ENCODE data around the gene CAMK2B.
A peak's percentile ranks its signal among the peaks of the same experiment; 100 is the strongest.

The CAMK2B gene

GRCh38 chr7:44277391-44277790 lies 48.0 kb downstream of the CAMK2B start:
- ATAC-seq (replicated peaks) (no peak), DNase-seq (no peak)
- Mint-ChIP-seq H3K4me1 (ENCODE audit: low read depth in 2 of 2) (no peaks in the 10 kb centered on the region), H3K27me3 (peaks cover 8 to 28% of the 10 kb centered on the region in 2 donors), H3K4me3 (no peak overlapping the region), H3K9me3 (no peaks in the 10 kb centered on the region), H3K36me3 (ENCODE audit: insufficient read depth) (no peaks in the 10 kb centered on the region), H3K27ac (peak overlapping the region in 1 of 2 donors; percentile 59)

GRCh38 chr7:44276571-44277221 lies 48.7 kb downstream of the CAMK2B start:
- H3K27ac Mint-ChIP-seq: no peak overlapping the region
- ATAC-seq (replicated peaks) (no peak), DNase-seq (no peak)
- H3K4me3 Mint-ChIP-seq: no peak overlapping the region
- H3K4me1 Mint-ChIP-seq (ENCODE audit: low read depth in 2 of 2): no peaks in the 10 kb centered on the region
- H3K27me3 Mint-ChIP-seq: peaks cover 8 to 28% of the 10 kb centered on the region in 2 donors
- no peaks in the 10 kb centered on the region for H3K36me3 Mint-ChIP-seq (ENCODE audit: insufficient read depth)
- no peaks in the 10 kb centered on the region for H3K9me3 Mint-ChIP-seq

- DNase-seq: no peak
- Mint-ChIP-seq H3K4me3 (no peak overlapping the region), H3K27me3 (peaks cover 8 to 28% of the 10 kb centered on the region in 2 donors), H3K4me1 (ENCODE audit: low read depth in 2 of 2) (no peaks in the 10 kb centered on the region), H3K9me3 (no peaks in the 10 kb centered on the region), H3K36me3 (ENCODE audit: insufficient read depth) (no peaks in the 10 kb centered on the region), H3K27ac (no peak overlapping the region)
- ATAC-seq (replicated peaks): no peak
Observed at GRCh38 chr7:44275957-44276570, 49.3 kb downstream of the CAMK2B start.

GRCh38 chr7:44275146-44275545 lies 50.2 kb downstream of the CAMK2B start:
- Mint-ChIP-seq H3K27me3 (peaks cover 8 to 28% of the 10 kb centered on the region in 2 donors), H3K27ac (no peak overlapping the region)
- no peak for DNase-seq

GRCh38 chr7:44274623-44274975 lies 50.8 kb downstream of the CAMK2B start:
- H3K4me1 Mint-ChIP-seq (ENCODE audit: low read depth in 2 of 2): no peaks in the 10 kb centered on the region
- no peak overlapping the region for H3K27ac Mint-ChIP-seq
- ATAC-seq (replicated peaks) (no peak), DNase-seq (no peak)
- H3K36me3 Mint-ChIP-seq (ENCODE audit: insufficient read depth): no peaks in the 10 kb centered on the region
- H3K27me3 Mint-ChIP-seq: peaks cover 8 to 28% of the 10 kb centered on the region in 2 donors
- no peaks in the 10 kb centered on the region for H3K9me3 Mint-ChIP-seq
- no peak overlapping the region for H3K4me3 Mint-ChIP-seq

More at GRCh38 chr7:44275146-44275545, 50.2 kb downstream of the CAMK2B start:
- no peaks in the 10 kb centered on the region for H3K4me1 Mint-ChIP-seq (ENCODE audit: low read depth in 2 of 2)
- ATAC-seq (replicated peaks): no peak
- H3K4me3 Mint-ChIP-seq: no peak overlapping the region
- no peaks in the 10 kb centered on the region for H3K36me3 Mint-ChIP-seq (ENCODE audit: insufficient read depth)
- H3K9me3 Mint-ChIP-seq: no peaks in the 10 kb centered on the region

GRCh38 chr7:44273681-44274622 lies 51.4 kb downstream of the CAMK2B start:
- no peaks in the 10 kb centered on the region for H3K9me3 Mint-ChIP-seq

GRCh38 chr7:44272981-44273380 lies 52.4 kb downstream of the CAMK2B start:
- Mint-ChIP-seq H3K27ac (no peak overlapping the region), H3K4me3 (no peak overlapping the region), H3K9me3 (no peaks in the 10 kb centered on the region), H3K27me3 (peaks cover 8 to 38% of the 10 kb centered on the region in 2 donors), H3K4me1 (ENCODE audit: low read depth in 2 of 2) (no peaks in the 10 kb centered on the region), H3K36me3 (ENCODE audit: insufficient read depth) (no peaks in the 10 kb centered on the region)
- DNase-seq (no peak), ATAC-seq (replicated peaks) (no peak)

More at GRCh38 chr7:44273681-44274622, 51.4 kb downstream of the CAMK2B start:
- no peak overlapping the region for H3K4me3 Mint-ChIP-seq
- DNase-seq (no peak), ATAC-seq (replicated peaks) (no peak)
- no peaks in the 10 kb centered on the region for H3K4me1 Mint-ChIP-seq (ENCODE audit: low read depth in 2 of 2)
- H3K36me3 Mint-ChIP-seq (ENCODE audit: insufficient read depth): no peaks in the 10 kb centered on the region
- H3K27me3 Mint-ChIP-seq: peaks cover 8 to 30% of the 10 kb centered on the region in 2 donors
- H3K27ac Mint-ChIP-seq: peak overlapping the region; percentile 29 to 54

- Mint-ChIP-seq H3K4me1 (ENCODE audit: low read depth in 2 of 2) (no peaks in the 10 kb centered on the region), H3K4me3 (no peak overlapping the region), H3K27me3 (peaks cover 8 to 43% of the 10 kb centered on the region in 2 donors), H3K27ac (no peak overlapping the region), H3K9me3 (no peaks in the 10 kb centered on the region), H3K36me3 (ENCODE audit: insufficient read depth) (no peaks in the 10 kb centered on the region)
- DNase-seq (no peak), ATAC-seq (replicated peaks) (no peak)
Observed at GRCh38 chr7:44272456-44272855, 52.9 kb downstream of the CAMK2B start.

GRCh38 chr7:44269943-44270493 lies 55.4 kb downstream of the CAMK2B start:
- Mint-ChIP-seq H3K4me3 (no peak overlapping the region), H3K9me3 (no peaks in the 10 kb centered on the region), H3K4me1 (ENCODE audit: low read depth in 2 of 2) (no peaks in the 10 kb centered on the region), H3K36me3 (ENCODE audit: insufficient read depth) (no peaks in the 10 kb centered on the region), H3K27me3 (peaks cover 8 to 42% of the 10 kb centered on the region in 2 donors), H3K27ac (no peak overlapping the region)
- ATAC-seq (replicated peaks) (no peak), DNase-seq (no peak)

- DNase-seq: no peak
- Mint-ChIP-seq H3K4me3 (no peak overlapping the region), H3K27ac (no peak overlapping the region), H3K36me3 (ENCODE audit: insufficient read depth) (no peaks in the 10 kb centered on the region), H3K4me1 (ENCODE audit: low read depth in 2 of 2) (no peaks in the 10 kb centered on the region), H3K27me3 (peaks cover 5 to 42% of the 10 kb centered on the region in 2 donors), H3K9me3 (no peaks in the 10 kb centered on the region)
- no peak for ATAC-seq (replicated peaks)
Observed at GRCh38 chr7:44269417-44269816, 56.0 kb downstream of the CAMK2B start.

GRCh38 chr7:44268671-44269070 lies 56.7 kb downstream of the CAMK2B start:
- no peak overlapping the region for H3K4me3 Mint-ChIP-seq
- ATAC-seq (replicated peaks): no peak
- H3K27ac Mint-ChIP-seq: no peak overlapping the region
- no peak for DNase-seq
- peaks cover 0 to 40% of the 10 kb centered on the region in 2 donors for H3K27me3 Mint-ChIP-seq
- no peaks in the 10 kb centered on the region for H3K36me3 Mint-ChIP-seq (ENCODE audit: insufficient read depth)
- no peaks in the 10 kb centered on the region for H3K4me1 Mint-ChIP-seq (ENCODE audit: low read depth in 2 of 2)
- H3K9me3 Mint-ChIP-seq: no peaks in the 10 kb centered on the region

GRCh38 chr7:44267719-44268421 lies 57.5 kb downstream of the CAMK2B start:
- Mint-ChIP-seq H3K4me3 (no peak overlapping the region), H3K9me3 (no peaks in the 10 kb centered on the region), H3K27ac (no peak overlapping the region), H3K27me3 (peaks cover 0 to 44% of the 10 kb centered on the region in 2 donors), H3K36me3 (ENCODE audit: insufficient read depth) (no peaks in the 10 kb centered on the region), H3K4me1 (ENCODE audit: low read depth in 2 of 2) (no peaks in the 10 kb centered on the region)
- ATAC-seq (replicated peaks) (no peak), DNase-seq (no peak)

GRCh38 chr7:44267178-44267577 lies 58.2 kb downstream of the CAMK2B start:
- no peaks in the 10 kb centered on the region for H3K9me3 Mint-ChIP-seq
- no peak for ATAC-seq (replicated peaks)
- H3K36me3 Mint-ChIP-seq (ENCODE audit: insufficient read depth): no peaks in the 10 kb centered on the region

More at GRCh38 chr7:44267178-44267577, 58.2 kb downstream of the CAMK2B start:
- Mint-ChIP-seq H3K27ac (no peak overlapping the region), H3K4me1 (ENCODE audit: low read depth in 2 of 2) (no peaks in the 10 kb centered on the region), H3K4me3 (no peak overlapping the region), H3K27me3 (peaks cover 0 to 51% of the 10 kb centered on the region in 2 donors)
- DNase-seq: no peak
